Activated CD4-positive, alpha-beta memory T cell treated with anti-CD3 and anti-CD28 coated beads, Interleukin-2, amount 10 ng/mL, durations not matched to agents 7 days and 5 days (primary cell): ENCODE measurements around the gene SYNPR. TPM values are rescaled to one million over a fixed set of nuclear protein-coding genes. Genes with fewer than 3 reads are reported as not detected.
"Not testable (repeated sequence)": the region's sequence is repeated elsewhere in the genome, so short reads cannot be mapped to it uniquely, and the experiment has no call there.

Source experiments
- CTCF ChIA-PET: fragments of 350-600 bp; sonication (Branson Sonifier 250); formaldehyde crosslinking; loops from one replicate; lab custom pipeline; 2021; ENCODE audit warnings: antibody characterized with exemption, inconsistent platforms; lab: Charles Lee
- POLR2A ChIA-PET: fragments of 350-600 bp; sonication (Branson Sonifier 250); formaldehyde crosslinking; loops from one replicate; lab custom pipeline; 2021; ENCODE audit warnings: antibody characterized with exemption; lab: Charles Lee
- DNase-seq: peaks from one replicate; pipeline ENCODE4 v3.0.0-alpha.2; 2020
- H3K27ac Mint-ChIP-seq: one replicate; pipeline ENCODE4 v1.8.0; 2021; ENCODE audit warnings: mild to moderate bottlenecking, mixed read lengths
- H3K27me3 Mint-ChIP-seq: one replicate; pipeline ENCODE4 v1.8.0; 2021; ENCODE audit warnings: mixed read lengths
- H3K36me3 Mint-ChIP-seq: one replicate; pipeline ENCODE4 v1.8.0; 2021; ENCODE audit warnings: low read depth, mixed read lengths
- H3K4me1 Mint-ChIP-seq: one replicate; pipeline ENCODE4 v1.8.0; 2021; ENCODE audit warnings: mixed read lengths
- H3K4me3 Mint-ChIP-seq: one replicate; pipeline ENCODE4 v1.8.0; 2021; ENCODE audit warnings: mild to moderate bottlenecking, mixed read lengths
- H3K9me3 Mint-ChIP-seq: one replicate; pipeline ENCODE4 v1.8.0; 2021; ENCODE audit warnings: mixed read lengths
- total RNA-seq, 2 experiments: library from RNA; stranded (reverse); gene quantifications; one replicate each; pipeline ENCODE4 v1.2.3, GENCODE V29; 2021

The SYNPR gene
- total RNA-seq, 2 experiments from 2014 or later, result not detected

DNA sequence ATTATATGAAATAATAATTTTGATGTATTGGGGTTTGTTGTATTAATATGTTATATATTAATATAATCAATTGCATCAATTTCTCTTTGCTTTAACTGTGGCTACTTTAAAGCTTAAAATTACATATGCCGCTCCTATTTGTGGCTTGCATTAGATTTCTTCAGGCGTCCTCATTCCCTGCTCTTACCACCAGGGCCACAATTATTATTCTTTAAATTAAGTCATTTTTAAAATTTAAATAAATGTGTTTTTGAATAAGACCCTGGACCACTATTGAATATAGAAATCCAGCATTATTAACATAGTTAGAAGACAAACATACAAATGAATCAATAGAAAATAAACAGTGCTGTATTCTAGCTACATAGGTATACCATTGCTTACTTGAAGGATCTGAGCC, 318.9 kb downstream of the SYNPR start:
- no peaks in the 10 kb centered on the region for H3K27me3 Mint-ChIP-seq
- H3K4me1 Mint-ChIP-seq, result no peaks in the 10 kb centered on the region
- H3K4me3 Mint-ChIP-seq, result no peak overlapping the region
- peaks cover 3% of the 10 kb centered on the region for H3K9me3 Mint-ChIP-seq
- no peak for DNase-seq
- ChIA-PET CTCF (no interaction called here), POLR2A (no interaction called here)
- H3K27ac Mint-ChIP-seq, result no peak overlapping the region
- H3K36me3 Mint-ChIP-seq, result no peaks in the 10 kb centered on the region

DNA sequence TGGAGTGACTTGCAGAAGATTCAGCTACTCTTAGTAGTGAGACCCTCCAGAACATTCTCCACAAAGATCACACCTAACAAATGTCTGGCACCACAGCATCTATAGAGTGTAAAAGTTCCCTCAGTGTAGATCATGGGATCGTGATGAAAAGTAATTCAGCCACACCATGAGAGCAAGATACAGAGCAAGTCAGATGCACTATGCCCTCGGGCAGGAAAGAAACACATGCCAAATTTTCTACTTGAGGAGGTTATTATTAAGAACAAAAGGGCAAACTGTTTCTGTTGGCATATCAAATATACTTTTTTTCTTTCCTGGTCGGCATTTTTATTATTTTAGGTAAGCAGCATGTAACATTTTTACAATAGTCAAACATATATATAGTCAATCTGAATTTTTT, 329.6 kb downstream of the SYNPR start:
- CTCF ChIA-PET, result no interaction called here
- no peak for DNase-seq
- POLR2A ChIA-PET, result no interaction called here
- Mint-ChIP-seq H3K9me3 (peaks cover 2% of the 10 kb centered on the region), H3K4me3 (no peak overlapping the region), H3K36me3 (no peaks in the 10 kb centered on the region), H3K27ac (no peak overlapping the region), H3K4me1 (no peaks in the 10 kb centered on the region), H3K27me3 (no peaks in the 10 kb centered on the region)

DNA sequence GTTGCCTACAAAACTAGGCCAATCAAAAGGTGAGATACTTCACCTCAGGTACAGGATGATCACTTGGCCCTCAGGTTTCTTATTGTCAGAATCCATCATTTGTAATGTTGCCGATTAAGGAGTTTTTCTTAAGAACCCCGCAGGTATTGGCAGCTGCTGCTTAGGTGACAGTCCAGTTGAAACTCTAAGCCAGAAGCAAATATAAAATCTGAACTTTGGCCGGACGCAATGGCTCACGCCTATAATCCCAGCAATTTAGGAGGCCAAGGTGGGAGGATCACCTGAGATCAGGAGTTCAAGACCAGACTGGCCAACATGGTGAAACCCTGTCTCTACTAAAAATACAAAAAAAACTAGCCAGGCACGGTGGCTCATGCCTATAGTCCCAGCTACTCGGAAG, 331.3 kb downstream of the SYNPR start:
- no peak for DNase-seq
- CTCF ChIA-PET, result no interaction called here
- Mint-ChIP-seq H3K27ac (no peak overlapping the region), H3K4me3 (no peak overlapping the region), H3K4me1 (no peaks in the 10 kb centered on the region), H3K9me3 (peaks cover 2% of the 10 kb centered on the region), H3K27me3 (no peaks in the 10 kb centered on the region), H3K36me3 (no peaks in the 10 kb centered on the region)
- POLR2A ChIA-PET, result no interaction called here

DNA sequence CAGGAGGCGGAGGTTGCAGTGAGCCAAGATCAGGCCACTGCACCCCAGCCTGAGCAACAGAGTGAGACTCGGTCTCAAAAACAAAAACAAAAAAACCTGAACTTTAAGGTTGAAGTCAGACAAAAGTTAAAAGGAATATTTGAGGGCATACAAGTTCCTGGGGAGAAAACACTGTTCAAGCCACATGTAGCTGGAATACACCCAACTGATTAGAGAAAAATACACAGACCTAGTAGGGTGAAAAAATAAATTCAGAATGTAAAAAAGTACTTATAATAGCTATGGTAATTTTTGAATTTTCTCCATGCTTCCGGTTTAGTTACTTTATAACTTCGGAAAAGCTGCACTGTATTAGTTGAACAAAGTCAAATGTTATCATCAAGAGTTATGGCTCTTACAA, 331.7 kb downstream of the SYNPR start:
- CTCF ChIA-PET, result no interaction called here
- H3K27ac Mint-ChIP-seq, result no peak overlapping the region

DNA sequence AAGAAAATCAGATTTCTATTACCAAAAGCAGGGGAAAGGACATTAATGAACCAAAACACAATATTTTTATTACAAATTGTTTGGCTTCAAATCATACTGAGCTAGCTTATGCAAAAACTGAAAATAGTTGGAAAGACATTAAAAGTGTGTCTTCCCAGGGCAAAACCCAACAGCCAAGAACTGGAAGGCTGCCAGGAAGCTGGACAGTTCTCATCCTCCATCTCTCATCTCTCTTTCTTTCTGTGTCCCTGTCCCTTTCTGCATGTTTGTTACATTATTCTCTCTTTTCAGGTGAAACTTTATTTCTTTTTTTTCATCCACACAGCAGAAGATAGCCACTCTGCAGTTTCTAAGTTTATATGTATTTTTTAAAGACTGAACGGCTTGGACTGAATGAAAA, 333.3 kb downstream of the SYNPR start:
- H3K9me3 Mint-ChIP-seq, result peaks cover 2% of the 10 kb centered on the region
- no peak overlapping the region for H3K27ac Mint-ChIP-seq
- H3K36me3 Mint-ChIP-seq, result no peaks in the 10 kb centered on the region
- H3K27me3 Mint-ChIP-seq, result no peaks in the 10 kb centered on the region
- no peak for DNase-seq
- CTCF ChIA-PET, result no interaction called here
- POLR2A ChIA-PET, result no interaction called here
- H3K4me3 Mint-ChIP-seq, result no peak overlapping the region
- H3K4me1 Mint-ChIP-seq, result no peaks in the 10 kb centered on the region

More for the DNA sequence above, 331.7 kb downstream of the SYNPR start:
- H3K36me3 Mint-ChIP-seq, result no peaks in the 10 kb centered on the region
- POLR2A ChIA-PET, result no interaction called here
- H3K27me3 Mint-ChIP-seq, result no peaks in the 10 kb centered on the region
- DNase-seq, result no peak
- no peak overlapping the region for H3K4me3 Mint-ChIP-seq
- H3K9me3 Mint-ChIP-seq, result peaks cover 2% of the 10 kb centered on the region
- no peaks in the 10 kb centered on the region for H3K4me1 Mint-ChIP-seq

DNA sequence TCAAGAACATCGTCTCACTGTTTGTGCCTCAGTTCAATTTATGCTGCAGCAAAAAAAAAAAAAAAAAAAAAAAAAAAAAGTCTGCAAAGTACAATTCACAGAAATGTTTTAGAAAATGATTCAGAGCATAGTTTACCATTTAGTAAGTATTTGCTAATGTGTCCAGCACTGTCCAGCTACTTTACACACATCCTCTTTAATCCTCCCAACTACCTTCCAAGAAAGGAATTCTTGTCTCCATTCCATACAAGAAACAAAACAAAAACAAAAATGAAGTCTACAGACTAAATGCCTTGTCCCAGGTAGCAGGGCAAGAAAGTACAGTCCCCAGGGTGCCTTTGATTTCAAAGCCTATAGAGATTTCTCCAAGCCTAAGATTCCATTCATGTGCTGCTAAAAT, 335.5 kb downstream of the SYNPR start:
- no peak for DNase-seq
- CTCF ChIA-PET, result no interaction called here
- Mint-ChIP-seq H3K36me3 (no peaks in the 10 kb centered on the region), H3K9me3 (peaks cover under 1% of the 10 kb centered on the region), H3K4me1 (no peaks in the 10 kb centered on the region), H3K27me3 (no peaks in the 10 kb centered on the region), H3K27ac (no peak overlapping the region), H3K4me3 (no peak overlapping the region)
- POLR2A ChIA-PET, result no interaction called here

DNA sequence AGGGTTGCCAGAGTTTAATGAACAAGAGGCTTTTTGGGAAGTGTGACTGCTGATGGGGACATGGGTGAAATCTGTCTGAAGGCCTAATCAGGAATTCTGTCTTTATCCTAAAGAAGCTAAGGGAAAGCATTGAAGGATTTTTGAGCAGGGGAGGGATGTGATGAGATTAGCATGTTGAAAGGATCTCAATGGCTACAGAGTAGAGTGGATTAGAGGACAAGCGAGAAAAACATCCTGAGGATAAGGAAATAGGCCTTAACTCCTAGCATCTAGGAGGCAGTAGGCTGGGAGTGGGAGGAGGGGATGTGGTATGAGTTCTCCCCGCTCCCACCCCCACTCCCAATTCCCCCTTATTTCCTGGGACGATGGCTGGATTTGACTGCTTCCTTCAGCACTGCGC, 339.3 kb downstream of the SYNPR start:
- no peak for DNase-seq
- ChIA-PET CTCF (no interaction called here), POLR2A (no interaction called here)
- H3K9me3 Mint-ChIP-seq, result peaks cover 2% of the 10 kb centered on the region
- no peaks in the 10 kb centered on the region for H3K4me1 Mint-ChIP-seq
- H3K4me3 Mint-ChIP-seq, result no peak overlapping the region
- no peaks in the 10 kb centered on the region for H3K36me3 Mint-ChIP-seq
- H3K27me3 Mint-ChIP-seq, result no peaks in the 10 kb centered on the region
- no peak overlapping the region for H3K27ac Mint-ChIP-seq

DNA sequence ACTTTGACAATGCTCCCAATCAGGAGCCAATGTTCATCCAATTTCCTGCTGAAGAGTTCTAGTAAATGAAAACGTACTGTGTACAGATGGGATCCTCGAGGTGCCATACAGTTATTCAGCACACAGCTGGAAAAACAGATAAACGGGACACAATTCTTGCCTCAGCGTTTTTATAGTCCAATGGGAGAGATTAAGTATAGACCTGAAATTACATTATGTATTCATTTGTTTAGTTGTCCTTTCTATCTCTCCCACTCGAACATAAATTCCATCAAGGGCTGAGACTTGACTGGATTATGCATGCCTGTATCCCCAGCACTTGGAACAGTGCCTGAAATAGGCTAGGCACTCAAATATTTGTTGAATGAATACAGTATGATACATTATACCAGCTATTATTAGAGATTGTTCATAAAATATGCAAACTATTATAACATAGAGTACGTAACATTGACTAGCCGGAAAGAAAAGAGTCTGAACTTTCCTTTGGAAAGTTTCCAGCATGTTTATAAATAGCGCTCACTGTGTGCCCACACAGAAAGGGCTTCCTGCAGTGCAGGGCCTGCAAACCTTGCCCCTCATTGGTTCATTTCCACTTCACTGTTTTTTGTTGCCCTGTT, 346.9 kb downstream of the SYNPR start:
- POLR2A ChIA-PET, result no interaction called here
- DNase-seq, result no peak
- CTCF ChIA-PET, result no interaction called here
- Mint-ChIP-seq H3K36me3 (no peaks in the 10 kb centered on the region), H3K9me3 (no peaks in the 10 kb centered on the region), H3K4me1 (no peaks in the 10 kb centered on the region), H3K27me3 (no peaks in the 10 kb centered on the region), H3K27ac (no peak overlapping the region), H3K4me3 (no peak overlapping the region)

DNA sequence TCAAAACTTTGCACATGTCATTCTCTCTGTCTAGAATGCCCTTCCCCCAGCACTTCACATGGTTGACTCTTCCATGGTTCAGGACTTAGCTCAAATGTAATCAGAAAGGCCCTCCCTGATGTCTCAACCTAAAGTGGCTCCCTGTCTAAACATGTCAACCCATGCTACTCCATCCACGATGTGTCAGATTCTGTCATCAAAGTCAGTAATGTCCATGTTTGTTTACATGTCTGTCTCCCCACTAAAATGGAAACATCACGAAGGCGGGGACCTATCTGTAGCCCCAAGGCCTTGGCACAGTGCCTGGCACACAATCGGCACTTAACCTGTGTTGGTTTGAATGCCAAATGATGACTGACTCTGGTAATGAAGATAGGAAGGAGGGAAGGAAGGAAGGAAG, 353.6 kb downstream of the SYNPR start:
- CTCF ChIA-PET, result no interaction called here
- POLR2A ChIA-PET, result no interaction called here
- Mint-ChIP-seq H3K27me3 (no peaks in the 10 kb centered on the region), H3K4me1 (no peaks in the 10 kb centered on the region), H3K36me3 (no peaks in the 10 kb centered on the region), H3K27ac (no peak overlapping the region), H3K9me3 (no peaks in the 10 kb centered on the region), H3K4me3 (no peak overlapping the region)
- DNase-seq, result no peak

DNA sequence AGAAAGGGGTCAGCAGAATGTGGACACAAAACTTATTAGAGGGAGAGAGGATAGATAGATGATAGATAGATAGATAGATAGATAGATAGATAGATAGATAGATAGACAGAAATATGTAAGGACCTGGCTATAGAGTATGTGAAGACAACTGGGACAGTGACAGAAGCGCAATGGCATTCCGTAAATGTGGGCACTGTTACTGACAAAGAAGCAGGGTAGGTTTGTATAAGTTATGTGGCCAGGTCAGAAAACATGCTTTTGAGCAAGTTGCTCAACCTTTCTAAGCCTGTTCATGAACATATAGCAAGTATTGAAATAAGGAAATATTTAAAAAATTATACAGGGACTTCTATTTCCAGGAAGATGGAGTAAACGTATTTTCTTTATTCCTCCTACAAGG, 357.1 kb downstream of the SYNPR start:
- no peak for DNase-seq
- no peaks in the 10 kb centered on the region for H3K36me3 Mint-ChIP-seq
- ChIA-PET POLR2A (no interaction called here), CTCF (no interaction called here)
- no peaks in the 10 kb centered on the region for H3K4me1 Mint-ChIP-seq
- H3K27me3 Mint-ChIP-seq, result no peaks in the 10 kb centered on the region
- no peak overlapping the region for H3K4me3 Mint-ChIP-seq
- H3K27ac Mint-ChIP-seq, result no peak overlapping the region
- no peaks in the 10 kb centered on the region for H3K9me3 Mint-ChIP-seq

DNA sequence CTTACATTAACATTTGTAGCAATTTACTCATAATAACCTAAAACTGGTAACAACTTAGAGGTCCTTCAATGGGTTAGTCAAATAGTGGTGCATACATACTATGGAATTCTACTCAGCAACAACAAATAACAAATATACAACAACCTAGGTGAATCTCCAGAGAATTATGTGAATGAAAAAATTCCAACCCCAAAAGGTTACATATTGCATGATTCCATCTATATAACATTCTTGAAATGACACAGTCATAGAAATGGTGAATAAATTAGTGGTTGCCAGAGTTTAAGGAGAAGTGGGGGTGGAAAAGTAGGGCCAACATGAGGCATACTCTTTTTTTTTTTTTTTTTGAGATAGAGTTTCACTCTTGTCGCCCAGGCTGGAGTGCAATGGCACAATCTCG, 361.7 kb downstream of the SYNPR start:
- Mint-ChIP-seq H3K27ac (no peak overlapping the region), H3K36me3 (no peaks in the 10 kb centered on the region), H3K4me3 (no peak overlapping the region), H3K9me3 (no peaks in the 10 kb centered on the region), H3K4me1 (no peaks in the 10 kb centered on the region), H3K27me3 (no peaks in the 10 kb centered on the region)
- ChIA-PET CTCF (no interaction called here), POLR2A (no interaction called here)
- DNase-seq, result no peak

DNA sequence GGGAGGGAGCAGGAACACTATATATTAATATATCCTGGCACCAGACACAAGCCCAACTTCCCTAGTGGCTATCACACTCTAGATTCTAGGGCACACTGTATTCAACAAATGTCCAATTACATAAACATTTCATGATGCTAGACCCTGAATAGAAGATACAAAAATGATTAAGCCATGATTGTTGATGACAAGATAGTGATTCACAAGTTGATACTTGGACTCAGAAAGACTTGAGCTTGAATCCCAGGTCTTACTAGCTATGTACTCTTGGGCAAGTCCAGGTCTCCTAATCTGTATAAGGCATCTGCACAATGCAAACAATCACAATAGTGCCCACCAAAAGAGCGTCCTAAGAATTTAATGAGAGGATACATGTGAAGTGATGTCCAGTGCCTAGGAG, 364.4 kb downstream of the SYNPR start:
- Mint-ChIP-seq H3K4me3 (no peak overlapping the region), H3K4me1 (no peaks in the 10 kb centered on the region), H3K27ac (no peak overlapping the region), H3K9me3 (no peaks in the 10 kb centered on the region), H3K27me3 (no peaks in the 10 kb centered on the region), H3K36me3 (no peaks in the 10 kb centered on the region)
- DNase-seq, result no peak
- POLR2A ChIA-PET, result no interaction called here
- CTCF ChIA-PET, result no interaction called here

DNA sequence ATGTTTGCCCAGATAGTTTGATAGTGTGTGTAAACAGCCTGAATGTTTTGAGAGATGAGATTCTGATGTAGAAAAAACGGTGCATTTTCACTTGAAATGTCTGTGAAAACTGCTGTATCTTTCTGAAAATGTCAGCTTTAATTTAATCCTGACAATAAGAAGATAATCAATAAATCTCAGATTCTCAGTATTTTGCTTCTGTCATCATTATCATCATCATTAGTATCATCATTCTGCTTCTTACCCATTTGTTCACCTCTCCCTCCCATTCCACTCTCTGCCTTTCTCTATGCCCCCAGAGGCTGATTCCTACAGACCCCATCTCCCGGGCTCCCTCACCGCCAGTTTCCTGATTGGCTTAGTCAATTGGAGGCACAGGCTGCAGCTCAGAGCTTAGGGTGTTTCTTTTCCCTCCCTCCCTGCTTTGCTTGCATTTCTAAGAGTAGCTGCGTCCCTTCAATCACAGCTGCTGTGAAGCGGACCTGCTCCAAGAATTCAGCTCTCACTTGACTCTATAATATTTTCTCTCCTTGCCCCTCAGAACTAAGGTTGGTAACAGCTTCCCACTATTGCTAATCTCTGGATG, 366.2 kb downstream of the SYNPR start:
- Mint-ChIP-seq H3K36me3 (no peaks in the 10 kb centered on the region), H3K9me3 (no peaks in the 10 kb centered on the region), H3K4me1 (no peaks in the 10 kb centered on the region), H3K27ac (no peak overlapping the region), H3K4me3 (no peak overlapping the region), H3K27me3 (no peaks in the 10 kb centered on the region)
- POLR2A ChIA-PET, result no interaction called here
- CTCF ChIA-PET, result no interaction called here
- DNase-seq, result no peak

DNA sequence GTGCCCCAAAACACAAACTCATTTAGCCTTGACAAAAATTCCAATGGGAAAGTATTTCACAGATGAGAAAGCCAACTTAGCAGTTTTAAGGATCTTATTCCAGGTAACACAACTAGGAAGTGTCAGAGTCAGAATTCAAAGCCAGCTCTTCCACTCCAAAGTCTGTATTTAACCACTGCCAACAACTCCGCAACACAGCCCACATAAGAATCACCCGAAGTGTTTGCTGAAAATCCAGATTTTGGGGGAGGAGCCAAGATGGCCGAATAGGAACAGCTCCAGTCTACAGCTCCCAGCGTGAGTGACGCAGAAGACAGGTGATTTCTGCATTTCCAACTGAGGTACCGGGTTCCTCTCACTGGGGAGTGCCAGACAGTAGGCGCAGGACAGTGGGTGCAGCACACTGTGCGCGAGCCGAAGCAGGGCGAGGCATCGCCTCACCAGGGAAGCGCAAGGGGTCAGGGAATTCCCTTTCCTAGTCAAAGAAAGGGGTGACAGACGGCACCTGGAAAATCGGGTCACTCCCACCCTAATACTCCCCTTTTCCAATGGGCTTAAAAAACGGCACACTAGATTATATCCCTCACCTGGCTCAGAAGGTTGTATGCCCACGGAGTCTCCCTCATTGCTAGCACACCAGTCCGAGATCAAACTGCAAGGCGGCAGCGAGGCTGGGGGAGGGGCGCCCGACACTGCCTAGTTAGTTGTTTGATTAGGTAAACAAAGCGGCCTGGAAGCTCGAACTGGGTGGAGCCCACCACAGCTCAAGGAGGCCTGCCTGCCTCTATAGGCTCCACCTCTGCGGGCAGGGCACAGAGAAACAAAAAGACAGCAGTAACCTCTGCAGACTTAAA, 367.0 kb downstream of the SYNPR start:
- H3K36me3 Mint-ChIP-seq, H3K4me3 Mint-ChIP-seq, CTCF ChIA-PET, H3K4me1 Mint-ChIP-seq, H3K9me3 Mint-ChIP-seq, DNase-seq, H3K27ac Mint-ChIP-seq, H3K27me3 Mint-ChIP-seq, POLR2A ChIA-PET: not testable (repeated sequence)
